Neural progenitor cell (in vitro differentiated cells): Measurements from ENCODE around the gene GMCL2.

Experiments
- EZH2 ChIP-seq: fragments of 200-600 bp; sonication (generic); IDR thresholded peaks from 2 replicates; pipeline ENCODE4 v1.6.1; 2017; ENCODE audit warnings: antibody characterized with exemption, mild to moderate bottlenecking, moderate library complexity
- EZH2phosphoT487 ChIP-seq: fragments of 200-600 bp; sonication (generic); IDR thresholded peaks from 2 replicates; pipeline ENCODE4 v1.6.1; 2017; ENCODE audit warnings: antibody characterized with exemption
- TF ChIP-seq, protein P1 (sequence below): fragments of 200-600 bp; sonication (generic); IDR thresholded peaks from 2 replicates; pipeline ENCODE4 v1.5.1; 2017; ENCODE audit warnings: antibody characterized with exemption, mild to moderate bottlenecking

DNA sequence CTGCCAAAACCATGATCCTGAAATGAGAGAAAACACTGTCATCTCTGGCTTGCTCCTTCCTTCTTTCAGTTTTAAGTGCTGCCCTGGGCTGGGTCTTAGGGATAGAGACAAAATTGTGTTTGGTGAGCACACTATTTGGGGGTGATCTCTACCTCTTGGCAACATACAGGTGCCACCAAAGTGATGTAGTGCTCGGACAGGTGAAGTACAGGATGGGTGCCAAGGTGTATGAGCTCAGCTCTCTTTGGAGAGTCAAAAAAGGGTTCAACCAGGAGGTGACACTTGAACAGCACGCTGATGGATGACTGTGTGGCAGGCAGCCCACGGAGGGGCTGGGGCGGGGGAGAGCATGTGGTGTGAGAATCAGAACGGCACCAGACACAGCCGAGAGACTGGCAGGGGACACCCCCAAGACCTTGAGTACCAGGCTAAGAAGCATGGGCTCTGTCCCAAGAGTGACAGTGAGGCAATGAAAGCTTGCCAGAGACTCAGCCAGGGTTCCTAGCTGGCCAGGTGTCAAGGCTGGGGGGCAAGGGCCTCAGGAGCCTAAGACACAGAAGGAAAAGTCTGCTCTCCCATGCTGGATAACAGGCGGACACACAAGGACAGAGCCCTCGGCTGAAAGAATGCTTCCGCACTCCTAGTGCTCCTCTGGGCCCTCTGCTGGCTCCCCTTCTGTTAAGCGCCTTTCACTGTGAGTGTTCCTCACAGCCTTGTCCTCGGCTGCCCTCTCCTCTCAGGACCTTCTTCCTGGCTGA is 36.0 kb downstream of the GMCL2 start:
- TF ChIP-seq, protein P1, sequence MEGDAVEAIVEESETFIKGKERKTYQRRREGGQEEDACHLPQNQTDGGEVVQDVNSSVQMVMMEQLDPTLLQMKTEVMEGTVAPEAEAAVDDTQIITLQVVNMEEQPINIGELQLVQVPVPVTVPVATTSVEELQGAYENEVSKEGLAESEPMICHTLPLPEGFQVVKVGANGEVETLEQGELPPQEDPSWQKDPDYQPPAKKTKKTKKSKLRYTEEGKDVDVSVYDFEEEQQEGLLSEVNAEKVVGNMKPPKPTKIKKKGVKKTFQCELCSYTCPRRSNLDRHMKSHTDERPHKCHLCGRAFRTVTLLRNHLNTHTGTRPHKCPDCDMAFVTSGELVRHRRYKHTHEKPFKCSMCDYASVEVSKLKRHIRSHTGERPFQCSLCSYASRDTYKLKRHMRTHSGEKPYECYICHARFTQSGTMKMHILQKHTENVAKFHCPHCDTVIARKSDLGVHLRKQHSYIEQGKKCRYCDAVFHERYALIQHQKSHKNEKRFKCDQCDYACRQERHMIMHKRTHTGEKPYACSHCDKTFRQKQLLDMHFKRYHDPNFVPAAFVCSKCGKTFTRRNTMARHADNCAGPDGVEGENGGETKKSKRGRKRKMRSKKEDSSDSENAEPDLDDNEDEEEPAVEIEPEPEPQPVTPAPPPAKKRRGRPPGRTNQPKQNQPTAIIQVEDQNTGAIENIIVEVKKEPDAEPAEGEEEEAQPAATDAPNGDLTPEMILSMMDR: no peak
- no peak for TF ChIP-seq EZH2
- TF ChIP-seq EZH2phosphoT487: no peak
